K562 (cell line): ENCODE results near the gene COP1. TPM values are rescaled to one million over a fixed set of nuclear protein-coding genes. Genes with fewer than 3 reads are reported as not detected.

ENCODE experiments used
- ATAC-seq: fragments of 200-7000 bp; cut with Tn5 transposase; 3 replicates; pipeline ENCODE4 v1.9.1; 2020; ENCODE audit warnings: moderate library complexity
- BruUV-seq: library from RNA; stranded (reverse); fragments of 400-500 nt; replicated peaks from 2 replicates; lab custom pipeline; 2021; lab: Mats Ljungman, UMichigan
- CTCF ChIA-PET: fragments of 300-600 bp; formaldehyde crosslinking; extraction: SDS; loops from one replicate; lab custom pipeline; 2021; ENCODE audit warnings: low intra/inter-chr PET ratio; lab: Yijun Ruan, JAX
- POLR2A ChIA-PET: fragments of 300-600, 350-650 bp; sonication (Branson Sonifier 250); formaldehyde crosslinking; extraction: SDS; loops from one replicate; lab custom pipeline; 2021; ENCODE audit warnings: antibody characterized with exemption, inconsistent platforms; lab: Yijun Ruan, JAX
- DNase-seq, 4 experiments: peaks; one replicate each; pipeline versions ENCODE4 v3.0.0 to v3.0.0-alpha.2; 2011 to 2018; ENCODE audit warnings: low spot score in 3 of 4, mixed read lengths in 3 of 4; ENCODE audit errors: extremely low read depth in 1 of 4
- FAIRE-seq: peaks from 2 replicates; lab custom pipeline; 2011; peaks lifted over from hg19 to GRCh38; lab: Jason Lieb, UNC
- H2AFZ ChIP-seq: 2 replicates; pipeline ENCODE4 v1.6.0; 2011; ENCODE audit warnings: low read depth, low read length, control low read depth, inconsistent platforms
- H3K27ac ChIP-seq: fragments of 200-600 bp; 3 replicates; pipeline ENCODE4 v1.8.0; 2011; ENCODE audit warnings: low read depth, mild to moderate bottlenecking, control low read depth, inconsistent platforms, low read length, moderate library complexity, mixed read lengths; ENCODE audit errors: extremely low read depth
- H3K27me3 ChIP-seq, 2 experiments: fragments of 300-600 bp in 1 of 2; 2 replicates in 1 of 2; 3 replicates in 1 of 2; pipeline versions ENCODE4 v1.6.0 to v1.8.0; 2011; ENCODE audit warnings: inconsistent platforms in 2 of 2, low read length in 2 of 2, mild to moderate bottlenecking in 1 of 2, mixed read lengths in 1 of 2, moderate library complexity in 1 of 2; ENCODE audit not compliant: control insufficient read depth in 2 of 2, insufficient read depth in 2 of 2
- H3K36me3 ChIP-seq: fragments of 300-600 bp; 3 replicates; pipeline ENCODE4 v1.8.0; 2011; ENCODE audit warnings: mild to moderate bottlenecking, low read length, inconsistent platforms; ENCODE audit not compliant: control insufficient read depth, insufficient read depth
- H3K4me1 ChIP-seq, 2 experiments: fragments of 200-600 bp in 1 of 2; replicated peaks in 1 of 2; 2 replicates in 1 of 2; 3 replicates in 1 of 2; pipeline versions ENCODE4 v1.5.1 to v1.8.0; 2011; ENCODE audit warnings: inconsistent platforms in 2 of 2, low read length in 2 of 2, mild to moderate bottlenecking in 1 of 2, mixed read lengths in 1 of 2, moderate library complexity in 1 of 2; ENCODE audit not compliant: control insufficient read depth in 2 of 2, insufficient read depth in 2 of 2
- H3K4me2 ChIP-seq: 2 replicates; pipeline ENCODE4 v1.6.1; 2011; ENCODE audit warnings: low read length, control low read depth, inconsistent platforms, mixed read lengths; ENCODE audit not compliant: insufficient read depth
- H3K4me3 ChIP-seq: fragments of 200-600 bp; sonication (generic), shearing (Covaris generic); 2 replicates; pipeline ENCODE4 v1.5.1; 2016; ENCODE audit warnings: control low read depth, inconsistent platforms
- H3K79me2 ChIP-seq: fragments of 200-600 bp; 3 replicates; pipeline ENCODE4 v1.8.0; 2011; ENCODE audit warnings: low read length, inconsistent platforms; ENCODE audit not compliant: control insufficient read depth, insufficient read depth
- H3K9ac ChIP-seq, 2 experiments: 2 replicates each; pipeline versions ENCODE4 v1.6.0 to v1.6.1; 2011; ENCODE audit warnings: low read depth in 2 of 2, low read length in 2 of 2, control low read depth in 1 of 2, inconsistent platforms in 1 of 2, mild to moderate bottlenecking in 1 of 2, mixed read lengths in 1 of 2; ENCODE audit not compliant: insufficient read depth in 1 of 2
- H3K9me1 ChIP-seq: one replicate; pipeline ENCODE4 v1.6.0; 2011; ENCODE audit warnings: inconsistent platforms, mild to moderate bottlenecking, low read length, moderate library complexity; ENCODE audit not compliant: control insufficient read depth, insufficient read depth
- H3K9me3 ChIP-seq: replicated peaks from 2 replicates; pipeline ENCODE4 v1.5.1; 2011; ENCODE audit warnings: low read depth, low read length, inconsistent platforms; ENCODE audit not compliant: control insufficient read depth, insufficient read depth
- H4K20me1 ChIP-seq: replicated peaks from 2 replicates; pipeline ENCODE4 v1.6.1; 2011; ENCODE audit warnings: low read length, inconsistent platforms, mixed read lengths; ENCODE audit not compliant: control insufficient read depth, insufficient read depth
- GTF2E2 ChIP-seq: fragments of 200-800 bp; sonication (Bioruptor generic); IDR thresholded peaks from 2 replicates; pipeline ENCODE4 v1.6.1; 2016; ENCODE audit warnings: missing genetic modification characterization, missing compliant biosample characterization
- HMBOX1 ChIP-seq: sonication (generic); IDR thresholded peaks from 2 replicates; pipeline ENCODE4 v1.6.1; 2016
- SRF ChIP-seq, 2 experiments: fragments of 250-450, 450-650 bp in 1 of 2; sonication (Bioruptor Pico) in 1 of 2; sonication (generic) in 1 of 2; formaldehyde crosslinking; IDR thresholded peaks; 2 replicates each; pipeline versions ENCODE4 v1.5.0 to v1.5.1; 2020 to 2022; ENCODE audit warnings: mild to moderate bottlenecking in 1 of 2, missing genetic modification reagents in 1 of 2
- U2AF1 ChIP-seq: fragments of 200-400 bp; formaldehyde crosslinking; optimal IDR thresholded peaks from 2 replicates; pipeline ENCODE3; 2017; ENCODE audit warnings: mild to moderate bottlenecking, low read depth, low read length, moderate library complexity
- ZBED1 ChIP-seq: IDR thresholded peaks from 2 replicates; pipeline ENCODE4 v1.6.1; 2014
- ZBTB33 ChIP-seq: sonication (generic); formaldehyde crosslinking; IDR thresholded peaks from 2 replicates; pipeline ENCODE4 v1.8.1; 2023; ENCODE audit warnings: mild to moderate bottlenecking, missing genetic modification reagents
- WGBS: fragments of 100-300 bp; shearing (Covaris generic); methylation state at CpG from one replicate; pipeline ENCODE4 v1.1.6; 2016; ENCODE audit warnings: low coverage, mixed read lengths; ENCODE audit not compliant: insufficient coverage; ENCODE audit errors: missing lambda C conversion rate; 5-methylcytosine and 5-hydroxymethylcytosine counted together
- in situ Hi-C: fragments of 300-500 bp; cut with MboI; formaldehyde crosslinking; loops from 4 replicates; pipeline ENCODE4 v1.15.0; 2018; ENCODE audit warnings: inconsistent platforms, mixed read lengths
- intact Hi-C: fragments of 100-400 bp; cut with micrococcal nuclease; formaldehyde crosslinking; loops from 2 replicates; pipeline ENCODE4 v1.14.2; 2022
- polyA plus RNA-seq, 8 experiments: library from polyadenylated mRNA; depleted of rRNA in 4 of 8; stranded (reverse) in 5 of 8; unstranded in 3 of 8; fragments of >200 nt; fragmentation: Nextera tagmentation in 2 of 8; fragmentation: Illumina TruSeq in 1 of 8; extraction: Ambion mirVana in 2 of 8; extraction: Trizol in 1 of 8; gene quantifications; 2 replicates each; pipeline versions ENCODE4 v1.2.1 to v1.2.3, GENCODE V29; 2011 to 2014; ENCODE audit warnings: inconsistent platforms in 1 of 8, missing spikeins in 1 of 8
- total RNA-seq, 7 experiments: library from RNA; depleted of rRNA in 6 of 7; stranded (reverse); fragments of >200 nt in 6 of 7; fragmentation: Illumina TruSeq in 2 of 7; extraction: Trizol in 2 of 7; gene quantifications; 2 replicates each; pipeline versions ENCODE4 v1.2.1 to v1.2.3, GENCODE V29; 2011 to 2021; ENCODE audit warnings: low replicate concordance in 1 of 7

The COP1 gene
- total and polyA plus RNA-seq, 9 of the 15 experiments (the other 6 are each of a cell fraction or from before 2014, with no cell fraction given) = 25.8 to 77.7 (median 58.6) TPM

- TF ChIP-seq ZBTB33 (CRISPR knock-in tag) (no peak), SRF (CRISPR knock-in tag; IDR thresholded peaks at IDR 0.05) (no peak), GTF2E2 (tag) (no peak), U2AF1 (no peak)
Measured at GRCh38 chr1:176056312-176056711, 150.8 kb downstream of the COP1 start (continued).

- Histone ChIP-seq H3K9me1 (no peaks in the 10 kb centered on the region), H3K4me2 (no peak overlapping the region), H2AFZ (no peak overlapping the region), H3K4me3 (no peak overlapping the region), H3K36me3 (no peaks in the 10 kb centered on the region; the same call in 2 of the 3 replicates)
- CTCF ChIA-PET = no interaction called here
- no peak for ATAC-seq
- TF ChIP-seq ZBED1 = no peak
- TF ChIP-seq HMBOX1 = 0 out of 2 replicates have a peak, but pooled peaks have one; percentile 38
- TF ChIP-seq, all 486 proteins: peak for 1
- no peak for FAIRE-seq
- no peaks in the 10 kb centered on the region for H3K9me3 ChIP-seq
- no peaks in the 10 kb centered on the region for H3K27me3 ChIP-seq
- no peaks in the 10 kb centered on the region; a peak in 1 of 5 replicates for H3K4me1 ChIP-seq
- H3K9ac ChIP-seq = no peak overlapping the region
- in situ Hi-C loops = no loop called here
- no peak overlapping the region for H3K27ac ChIP-seq
- DNase-seq = no peak
- intact Hi-C loops = no loop called here
- H4K20me1 ChIP-seq = no peaks in the 10 kb centered on the region
- POLR2A ChIA-PET = no interaction called here
- BruUV-seq = no TSS peak
- WGBS = 39% methylated on average over 1 of the region's 1 CpG
- H3K79me2 ChIP-seq = no peaks in the 10 kb centered on the region
Measured at GRCh38 chr1:176055398-176055797, 151.7 kb downstream of the COP1 start.
